ENCODE data around the gene UCHL1.
"Not testable (repeated sequence)": the region's sequence is repeated elsewhere in the genome, so short reads cannot be mapped to it uniquely, and the experiment has no call there.

Gene UCHL1

GRCh38 chr4:41241919-41242318 is 14.8 kb upstream of the UCHL1 start:
- no peak for DNase-seq

- no peak for DNase-seq
These were observed 10.7 kb upstream of the UCHL1 start for GRCh38 chr4:41245983-41246382.

GRCh38 chr4:41256131-41256739 is 493 bp upstream of the UCHL1 start:
- no peak for DNase-seq

- DNase-seq, result peak; percentile 61
These were observed 651 bp downstream of the UCHL1 start for GRCh38 chr4:41257257-41257901.

- DNase-seq, result no peak
These were observed 1.2 kb downstream of the UCHL1 start for GRCh38 chr4:41257906-41258305.

- DNase-seq, result peak; percentile 36
These were observed 2.1 kb downstream of the UCHL1 start for GRCh38 chr4:41258783-41259182.

GRCh38 chr4:41260116-41260733 is 3.5 kb downstream of the UCHL1 start:
- no peak for DNase-seq

GRCh38 chr4:41262198-41262597 is 5.5 kb downstream of the UCHL1 start:
- no peak for DNase-seq

- DNase-seq, result no peak
These were observed 7.5 kb downstream of the UCHL1 start for GRCh38 chr4:41264212-41264611.

GRCh38 chr4:41267997-41268396 is 11.3 kb downstream of the UCHL1 start:
- no peak for DNase-seq

GRCh38 chr4:41268721-41269517 is 12.2 kb downstream of the UCHL1 start:
- DNase-seq, result no peak

- DNase-seq, result no peak
These were observed 13.0 kb downstream of the UCHL1 start for GRCh38 chr4:41269682-41270081.

GRCh38 chr4:41275931-41276330 is 19.2 kb downstream of the UCHL1 start:
- not testable (repeated sequence) for DNase-seq

- no peak for DNase-seq
These were observed 23.3 kb downstream of the UCHL1 start for GRCh38 chr4:41280010-41280409.

- DNase-seq, result peak; percentile 84
These were observed 24.4 kb downstream of the UCHL1 start for GRCh38 chr4:41281038-41281634.

GRCh38 chr4:41282366-41282765 is 25.6 kb downstream of the UCHL1 start:
- no peak for DNase-seq

- DNase-seq, result no peak
These were observed 28.6 kb downstream of the UCHL1 start for GRCh38 chr4:41285202-41285863.

GRCh38 chr4:41285864-41286235 is 29.1 kb downstream of the UCHL1 start:
- DNase-seq, result no peak

- DNase-seq, result no peak
These were observed 30.3 kb downstream of the UCHL1 start for GRCh38 chr4:41287005-41287404.

- DNase-seq, result no peak
These were observed 31.1 kb downstream of the UCHL1 start for GRCh38 chr4:41287852-41288251.

GRCh38 chr4:41288254-41288653 is 31.5 kb downstream of the UCHL1 start:
- DNase-seq, result no peak

- DNase-seq, result no peak
These were observed 33.8 kb downstream of the UCHL1 start for GRCh38 chr4:41290479-41290878.
